H9 (cell line): ENCODE results near the gene TYK2. TPM values are rescaled to one million over a fixed set of nuclear protein-coding genes. Genes with fewer than 3 reads are reported as not detected.

Source experiments
- DNase-seq: peaks from one replicate; pipeline ENCODE4 v3.0.0-alpha.2; 2017
- H2AFZ ChIP-seq: one replicate; pipeline ENCODE4 v1.6.1; 2013; ENCODE audit warnings: mild to moderate bottlenecking, low read length, control low read depth, moderate library complexity
- H2AK5ac ChIP-seq: 2 replicates; pipeline ENCODE4 v1.6.1; 2013; ENCODE audit warnings: low read length, control low read depth, mixed read lengths; ENCODE audit not compliant: insufficient read length
- H2BK120ac ChIP-seq: one replicate; pipeline ENCODE4 v1.6.1; 2013; ENCODE audit warnings: low read depth, mild to moderate bottlenecking, low read length, control low read depth, inconsistent platforms; ENCODE audit not compliant: poor library complexity, severe bottlenecking
- H2BK12ac ChIP-seq: 2 replicates; pipeline ENCODE4 v1.6.1; 2013; ENCODE audit warnings: low read length, control low read depth, mixed read lengths, low read depth; ENCODE audit not compliant: insufficient read length
- H2BK15ac ChIP-seq: 2 replicates; pipeline ENCODE4 v1.6.1; 2013; ENCODE audit warnings: low read depth, low read length, control low read depth
- H2BK20ac ChIP-seq: one replicate; pipeline ENCODE4 v1.6.1; 2013; ENCODE audit warnings: low read depth, mild to moderate bottlenecking, low read length, control low read depth, inconsistent platforms; ENCODE audit not compliant: poor library complexity, severe bottlenecking
- H2BK5ac ChIP-seq: 2 replicates; pipeline ENCODE4 v1.6.1; 2013; ENCODE audit warnings: low read length, control low read depth, mixed read lengths; ENCODE audit not compliant: insufficient read length
- H3K14ac ChIP-seq: 2 replicates; pipeline ENCODE4 v1.6.1; 2013; ENCODE audit warnings: low read length, control low read depth; ENCODE audit not compliant: insufficient read depth
- H3K18ac ChIP-seq: 2 replicates; pipeline ENCODE4 v1.6.1; 2013; ENCODE audit warnings: low read depth, mild to moderate bottlenecking, mixed read lengths, low read length, control low read depth; ENCODE audit not compliant: insufficient read length
- H3K23ac ChIP-seq: 2 replicates; pipeline ENCODE4 v1.6.1; 2013; ENCODE audit warnings: low read length, control low read depth, mixed read lengths, low read depth; ENCODE audit not compliant: insufficient read length
- H3K23me2 ChIP-seq: 2 replicates; pipeline ENCODE4 v1.6.1; 2013; ENCODE audit warnings: low read depth, mild to moderate bottlenecking, mixed read lengths, low read length, control low read depth; ENCODE audit not compliant: insufficient read length, poor library complexity, severe bottlenecking
- H3K27ac ChIP-seq: 2 replicates; pipeline ENCODE4 v1.5.1; 2013; ENCODE audit warnings: low read length, control low read depth, mixed read lengths, low read depth; ENCODE audit not compliant: insufficient read length
- H3K27me3 ChIP-seq: 2 replicates; pipeline ENCODE4 v1.6.1; 2013; ENCODE audit warnings: low read length, control low read depth, inconsistent platforms; ENCODE audit not compliant: insufficient read depth
- H3K4ac ChIP-seq: 2 replicates; pipeline ENCODE4 v1.6.1; 2013; ENCODE audit warnings: low read depth, mild to moderate bottlenecking, control low read depth, inconsistent platforms, low read length, moderate library complexity
- H3K4me1 ChIP-seq: 2 replicates; pipeline ENCODE4 v1.6.1; 2013; ENCODE audit warnings: low read length, control low read depth, inconsistent platforms; ENCODE audit not compliant: insufficient read depth
- H3K4me2 ChIP-seq: 2 replicates; pipeline ENCODE4 v1.6.1; 2013; ENCODE audit warnings: low read length, control low read depth, mixed read lengths; ENCODE audit not compliant: insufficient read length, insufficient read depth
- H3K56ac ChIP-seq: 2 replicates; pipeline ENCODE4 v1.6.1; 2013; ENCODE audit warnings: low read depth, mild to moderate bottlenecking, mixed read lengths, low read length, control low read depth; ENCODE audit not compliant: insufficient read length
- H3K79me1 ChIP-seq: 2 replicates; pipeline ENCODE4 v1.6.1; 2013; ENCODE audit warnings: low read depth, mild to moderate bottlenecking, moderate library complexity, low read length, control low read depth, inconsistent platforms; ENCODE audit not compliant: insufficient read depth, poor library complexity, severe bottlenecking
- H3K79me2 ChIP-seq: 2 replicates; pipeline ENCODE4 v1.6.1; 2013; ENCODE audit warnings: low read length, control low read depth, inconsistent platforms; ENCODE audit not compliant: insufficient read depth
- H3K9ac ChIP-seq: 2 replicates; pipeline ENCODE4 v1.6.1; 2013; ENCODE audit warnings: low read length, control low read depth, mixed read lengths; ENCODE audit not compliant: insufficient read length; ENCODE audit errors: extremely low read depth
- H3K9me3 ChIP-seq: one replicate; pipeline ENCODE4 v1.6.1; 2013; ENCODE audit warnings: low read depth, low read length, inconsistent platforms; ENCODE audit not compliant: control insufficient read depth
- H3T11ph ChIP-seq: one replicate; pipeline ENCODE4 v1.6.1; 2013; ENCODE audit warnings: mild to moderate bottlenecking, low read length, control low read depth, inconsistent platforms
- H4K20me1 ChIP-seq: one replicate; pipeline ENCODE4 v1.6.1; 2013; ENCODE audit not compliant: control insufficient read depth, insufficient read length, insufficient read depth
- H4K5ac ChIP-seq: 2 replicates; pipeline ENCODE4 v1.6.1; 2013; ENCODE audit warnings: low read depth, mild to moderate bottlenecking, mixed read lengths, low read length, control low read depth; ENCODE audit not compliant: insufficient read length
- H4K8ac ChIP-seq: replicated peaks from 2 replicates; pipeline ENCODE4 v1.6.1; 2013; ENCODE audit warnings: low read length, control low read depth, mixed read lengths, low read depth; ENCODE audit not compliant: insufficient read length
- H4K91ac ChIP-seq: 2 replicates; pipeline ENCODE4 v1.6.1; 2013; ENCODE audit warnings: low read depth, mild to moderate bottlenecking, moderate library complexity, mixed read lengths, low read length, control low read depth; ENCODE audit not compliant: insufficient read length
- H3K27ac Mint-ChIP-seq, 3 experiments: 2 replicates in 2 of 3; 3 replicates in 1 of 3; pipeline ENCODE4 v1.8.0; 2020 to 2021; ENCODE audit warnings: mixed read lengths in 3 of 3, mild to moderate bottlenecking in 1 of 3, moderate library complexity in 1 of 3
- H3K27me3 Mint-ChIP-seq: 2 replicates; pipeline ENCODE4 v1.8.0; 2021; ENCODE audit warnings: low read depth, mild to moderate bottlenecking, moderate library complexity, mixed read lengths
- H3K36me3 Mint-ChIP-seq, 3 experiments: 2 replicates in 2 of 3; 3 replicates in 1 of 3; pipeline ENCODE4 v1.8.0; 2020 to 2021; ENCODE audit warnings: low read depth in 3 of 3, mixed read lengths in 3 of 3; ENCODE audit not compliant: insufficient read depth in 1 of 3
- H3K4me1 Mint-ChIP-seq, 2 experiments: 2 replicates each; pipeline ENCODE4 v1.8.0; 2020; ENCODE audit warnings: mixed read lengths in 2 of 2
- H3K4me3 Mint-ChIP-seq, 2 experiments: 2 replicates in 1 of 2; 3 replicates in 1 of 2; pipeline ENCODE4 v1.8.0; 2020 to 2021; ENCODE audit warnings: mild to moderate bottlenecking in 2 of 2, mixed read lengths in 2 of 2, moderate library complexity in 1 of 2
- H3K9me3 Mint-ChIP-seq, 2 experiments: 2 replicates in 1 of 2; 3 replicates in 1 of 2; pipeline ENCODE4 v1.8.0; 2020; ENCODE audit warnings: mild to moderate bottlenecking in 2 of 2, mixed read lengths in 2 of 2, moderate library complexity in 1 of 2
- CTCF ChIP-seq: fragments of 200-600 bp; sonication (generic); conservative IDR thresholded peaks from 3 replicates; pipeline ENCODE4 v1.8.0; 2021; ENCODE audit warnings: antibody characterized with exemption, mild to moderate bottlenecking
- WGBS: extraction: QIAGEN DNeasy Blood & Tissue Kit; methylation state at CpG from one replicate; pipeline ENCODE4 v1.1.7; 2013; ENCODE audit warnings: missing lambda C conversion rate, low lambda C conversion rate, mixed read lengths; ENCODE audit not compliant: insufficient read length; ENCODE audit errors: extremely low coverage; 5-methylcytosine and 5-hydroxymethylcytosine counted together
- total RNA-seq: library from RNA; stranded (reverse); gene quantifications from 2 replicates; pipeline ENCODE4 v1.2.1, GENCODE V29; 2021

TYK2 gene
- total RNA-seq, 1 experiment from 2014 or later: 61.4 TPM

DNA sequence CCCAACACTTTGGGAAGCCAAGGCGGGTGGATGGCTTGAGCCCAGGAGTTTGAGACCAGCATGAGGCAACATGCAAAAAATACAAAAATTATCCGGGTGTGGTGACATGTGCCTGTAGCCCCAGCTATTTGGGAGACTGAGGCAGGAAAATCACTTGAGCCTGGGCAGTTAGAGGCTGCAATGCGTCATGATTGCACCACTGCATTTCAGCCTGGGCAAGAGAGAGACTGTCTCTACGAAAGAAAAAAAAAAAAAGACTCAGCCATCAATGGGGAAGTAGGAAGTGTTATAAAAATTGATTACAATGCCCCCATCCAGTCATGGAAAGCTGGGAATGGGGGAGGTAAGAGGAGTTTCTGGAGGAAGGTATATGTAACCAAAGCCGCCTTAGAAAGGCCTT is 5.4 kb downstream of the TYK2 start:
- peaks cover 5% of the 10 kb centered on the region in 2 experiments for H3K4me1 Mint-ChIP-seq
- no peak for TF ChIP-seq CTCF
- no peak overlapping the region; a peak in 1 of 7 replicates for H3K27ac Mint-ChIP-seq
- H3K23ac ChIP-seq: no peak overlapping the region
- H3K27me3 ChIP-seq: no peaks in the 10 kb centered on the region
- H2BK20ac ChIP-seq: no peak overlapping the region
- H2BK120ac ChIP-seq: no peak overlapping the region
- H3K9ac ChIP-seq: no peak overlapping the region
- H3K4me2 ChIP-seq: no peak overlapping the region
- no peak for DNase-seq
- H3K79me2 ChIP-seq: no peaks in the 10 kb centered on the region
- no peak overlapping the region for H3T11ph ChIP-seq
- no peaks in the 10 kb centered on the region for H3K4me1 ChIP-seq
- H4K91ac ChIP-seq: no peak overlapping the region
- H2BK15ac ChIP-seq: no peak overlapping the region
- H3K9me3 Mint-ChIP-seq: no peaks in the 10 kb centered on the region
- no CpG with 5 or more reads among the region's 5 CpGs for WGBS
- H2AK5ac ChIP-seq: no peak overlapping the region
- no peaks in the 10 kb centered on the region for H3K27me3 Mint-ChIP-seq
- H3K4ac ChIP-seq: no peak overlapping the region
- H3K36me3 Mint-ChIP-seq: peaks cover 7 to 23% (median 21%) of the 10 kb centered on the region in 3 experiments; a peak in 6 of 7 replicates
- no peak overlapping the region for H2AFZ ChIP-seq
- no peak overlapping the region for H3K4me3 Mint-ChIP-seq
- H4K20me1 ChIP-seq: no peaks in the 10 kb centered on the region
- H3K27ac ChIP-seq: no peak overlapping the region
- no peak overlapping the region for H4K8ac ChIP-seq
- no peak overlapping the region for H4K5ac ChIP-seq
- H3K23me2 ChIP-seq: no peaks in the 10 kb centered on the region
- H3K79me1 ChIP-seq: no peaks in the 10 kb centered on the region
- H3K56ac ChIP-seq: no peak overlapping the region
- H3K18ac ChIP-seq: no peak overlapping the region
- no peaks in the 10 kb centered on the region for H3K9me3 ChIP-seq
- no peak overlapping the region for H3K14ac ChIP-seq
- no peak overlapping the region for H2BK5ac ChIP-seq
- H2BK12ac ChIP-seq: no peak overlapping the region
